HG03354 (cell line): ENCODE measurements around the gene FAM237A.

Experiments
- ATAC-seq: cut with Tn5 transposase; IDR thresholded peaks from one replicate; pipeline ENCODE4 v1.9.1; 2021; ENCODE audit warnings: mild to moderate bottlenecking; ENCODE audit not compliant: unreplicated experiment, poor library complexity, severe bottlenecking

FAM237A gene

DNA sequence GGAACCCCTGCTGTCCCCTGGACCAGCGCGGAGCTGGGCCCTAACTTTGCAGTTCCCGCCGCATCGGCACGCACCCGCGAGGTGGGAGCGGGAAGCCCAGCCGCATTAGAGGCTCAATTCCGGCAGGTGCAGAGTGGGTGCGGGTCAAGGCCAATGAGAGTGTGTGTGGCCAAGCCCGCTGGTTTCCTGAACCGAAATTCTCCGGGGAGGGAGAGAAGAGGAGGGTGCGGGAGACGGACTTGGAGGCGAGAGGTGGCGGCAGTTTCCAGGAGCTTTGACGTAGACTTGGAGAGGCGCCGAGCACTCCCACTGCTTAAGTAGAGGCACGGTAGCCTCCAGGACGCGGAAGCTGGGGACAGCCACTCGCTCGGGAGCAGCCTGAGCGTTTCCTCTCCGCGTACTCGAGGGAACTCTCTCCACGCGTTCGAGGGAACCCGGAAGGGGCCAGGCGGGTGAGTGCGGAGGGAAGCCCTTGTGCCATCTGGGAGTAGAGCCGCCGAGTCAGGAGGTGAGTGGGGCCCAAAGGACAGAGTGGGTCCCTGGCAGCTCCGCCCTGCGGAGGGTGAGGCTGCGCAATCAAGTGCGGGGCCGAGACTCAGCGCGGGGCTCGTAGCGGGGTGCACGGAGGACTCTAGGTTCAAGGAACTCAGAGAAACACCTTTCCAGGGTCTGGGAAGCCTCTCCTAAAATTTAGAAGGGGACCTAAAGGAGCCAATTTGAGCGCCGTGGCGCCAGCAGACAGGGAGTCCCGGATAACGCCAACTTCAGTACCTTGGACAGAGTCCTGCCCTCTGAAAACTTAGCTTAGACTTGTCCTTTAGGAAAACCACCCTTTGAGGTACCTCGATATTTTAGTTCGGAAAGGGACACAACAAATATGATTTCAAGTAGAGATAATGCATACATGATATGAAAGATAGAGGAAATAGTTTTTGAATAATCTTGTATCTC, at the start of gene FAM237A:
Gene FAM237A, plus strand, starts transcription at position 413 of the 951 bp plus-strand sequence. CDS start 1,750 bp downstream, outside the sequence.
- no peak for ATAC-seq

DNA sequence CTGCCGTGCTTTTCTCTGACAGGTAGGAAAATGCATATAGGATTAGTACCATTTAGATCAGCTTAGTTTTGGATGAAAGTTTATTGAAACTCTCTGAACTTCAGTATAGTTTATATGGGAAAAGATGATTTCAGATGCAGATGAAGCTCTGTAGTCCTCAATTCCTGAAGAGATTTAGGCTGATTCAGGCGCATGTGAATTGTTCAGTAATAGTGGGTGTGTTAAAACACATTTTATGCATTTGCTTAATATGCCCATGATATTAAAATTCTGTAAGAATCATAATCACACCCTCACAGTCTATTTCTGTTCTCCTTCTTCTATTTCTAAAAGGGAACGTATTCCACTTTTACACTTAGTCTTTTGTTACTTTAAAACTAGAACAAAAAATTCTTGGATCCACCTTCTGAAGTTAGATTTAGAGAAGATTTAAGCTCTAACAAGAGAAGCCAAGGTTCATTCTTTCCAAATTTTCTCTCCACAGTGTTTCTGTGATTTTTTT, 44.5 kb upstream of the FAM237A start:
- no peak for ATAC-seq

DNA sequence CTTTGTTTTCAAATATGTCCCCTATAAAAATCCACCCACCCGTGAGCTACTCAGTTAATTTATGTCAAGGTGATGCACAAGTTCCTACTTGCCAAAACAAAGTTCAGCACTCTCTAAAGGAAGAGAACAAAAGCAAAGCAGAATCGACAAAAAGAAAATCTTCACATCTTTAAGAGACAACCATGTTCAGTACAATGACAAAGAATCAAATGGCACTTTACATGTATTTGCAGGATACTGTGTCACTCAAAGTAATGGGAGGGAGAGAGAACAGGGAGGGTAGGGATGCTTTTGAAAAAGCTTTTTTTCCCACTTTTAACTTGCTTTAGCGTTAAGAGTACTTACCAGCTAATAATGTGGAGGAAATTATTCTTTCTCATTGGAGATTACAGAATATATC, 39.0 kb upstream of the FAM237A start:
- no peak for ATAC-seq

DNA sequence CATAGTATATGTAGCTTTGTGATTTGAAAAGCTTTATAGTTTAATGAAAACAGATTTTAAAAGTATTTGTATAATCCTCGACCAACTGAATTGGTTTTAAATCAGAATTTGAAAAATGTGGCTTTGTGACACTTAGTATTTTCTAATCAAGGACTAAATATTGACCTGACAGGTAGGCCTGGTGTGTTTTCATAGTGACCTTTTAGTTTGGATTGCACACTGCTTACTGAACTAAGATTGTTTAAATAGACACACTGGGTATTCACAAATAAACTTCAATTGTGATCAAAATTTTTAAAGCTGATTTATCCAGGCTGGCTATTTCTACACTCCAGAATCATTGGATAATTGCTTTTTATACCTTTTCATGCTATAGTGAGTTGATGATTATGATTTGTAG, 31.8 kb upstream of the FAM237A start:
- no peak for ATAC-seq

DNA sequence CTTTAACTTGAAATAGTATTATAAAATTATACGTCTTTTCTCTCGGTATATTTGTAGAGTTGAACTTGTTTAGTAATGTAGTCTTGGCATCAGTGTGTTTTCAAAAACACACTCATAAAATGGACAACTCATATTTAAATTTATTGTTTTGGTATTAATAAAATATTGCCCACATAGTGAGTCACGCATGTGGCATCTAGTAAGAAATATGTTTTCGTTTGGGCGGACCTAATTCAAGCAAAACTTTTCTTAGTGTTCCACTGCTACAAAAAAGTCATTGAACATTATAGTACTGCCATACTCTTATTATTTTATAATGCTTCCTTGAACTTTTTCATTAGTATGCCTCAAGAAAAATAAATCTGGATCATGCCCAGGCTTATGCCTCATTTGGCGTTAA, 31.1 kb upstream of the FAM237A start:
- ATAC-seq = no peak

DNA sequence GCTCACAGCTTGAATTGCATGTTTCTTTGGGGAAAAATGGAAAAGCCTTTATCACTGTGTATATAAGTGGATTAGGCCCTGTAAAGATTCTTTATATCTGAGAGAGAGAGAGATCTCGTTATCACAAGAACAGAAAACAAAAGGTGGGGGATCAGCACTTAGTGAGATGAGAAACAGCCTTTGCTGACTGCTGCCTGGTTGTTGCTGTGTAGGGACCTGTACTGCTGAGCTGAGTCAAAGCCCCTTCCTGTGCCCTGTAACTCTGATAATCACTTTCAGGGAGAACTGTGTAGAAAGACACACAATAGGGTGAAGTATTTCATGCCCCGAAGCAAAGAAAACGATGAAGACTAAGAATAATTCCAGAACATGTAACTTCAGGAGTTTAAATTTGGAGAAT, 30.6 kb upstream of the FAM237A start:
- ATAC-seq = no peak

DNA sequence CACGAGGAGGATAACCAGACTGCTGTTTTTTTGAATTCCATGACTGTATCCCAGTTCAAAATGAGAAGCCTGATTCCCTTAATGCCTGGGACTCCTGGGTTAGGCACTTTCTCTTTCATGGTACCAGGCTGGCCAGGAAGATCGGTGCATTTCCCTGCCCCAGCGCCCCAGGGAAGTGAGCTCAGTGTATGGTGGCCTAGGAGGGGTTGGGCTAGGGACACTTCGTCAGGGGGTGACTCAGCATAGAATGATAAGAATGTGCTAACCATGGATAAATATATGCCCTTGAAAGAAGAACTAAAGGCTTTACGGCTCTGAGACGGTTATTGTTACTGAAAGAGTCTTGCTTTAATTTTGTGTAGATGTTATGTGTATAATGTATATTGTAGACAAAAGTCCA, 27.5 kb upstream of the FAM237A start:
- no peak for ATAC-seq

DNA sequence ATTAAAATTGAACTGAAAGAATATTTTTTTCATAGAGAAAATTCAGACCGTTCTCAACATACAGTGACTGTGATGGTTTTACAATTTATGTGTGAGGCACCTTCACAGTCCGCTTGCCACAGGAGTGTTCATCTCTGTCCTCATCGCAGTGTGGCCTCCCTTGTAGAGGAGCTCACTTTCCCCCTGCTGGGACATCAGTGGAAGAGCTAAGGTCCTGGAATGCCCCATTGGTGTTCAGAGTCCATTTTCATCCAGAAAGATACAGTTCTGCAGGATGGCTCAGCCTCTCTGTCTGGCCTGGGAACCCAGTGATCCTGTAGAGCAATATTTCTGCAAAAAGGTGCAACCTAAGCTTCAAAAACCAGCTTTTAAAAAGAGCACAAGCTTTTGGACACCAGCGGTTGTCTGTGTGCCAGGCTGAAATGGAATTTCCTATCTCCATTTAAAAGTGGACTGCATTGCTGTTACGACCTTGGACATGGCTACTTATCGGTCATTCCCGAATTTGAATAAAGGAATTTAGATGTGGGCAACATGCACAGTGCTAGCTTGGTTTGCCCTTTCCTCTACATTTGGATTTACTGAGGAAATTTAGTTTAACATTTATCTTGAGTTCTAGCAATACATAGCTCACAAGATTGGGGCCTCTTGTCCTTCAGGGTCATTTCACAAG, 26.7 kb upstream of the FAM237A start:
- no peak for ATAC-seq

DNA sequence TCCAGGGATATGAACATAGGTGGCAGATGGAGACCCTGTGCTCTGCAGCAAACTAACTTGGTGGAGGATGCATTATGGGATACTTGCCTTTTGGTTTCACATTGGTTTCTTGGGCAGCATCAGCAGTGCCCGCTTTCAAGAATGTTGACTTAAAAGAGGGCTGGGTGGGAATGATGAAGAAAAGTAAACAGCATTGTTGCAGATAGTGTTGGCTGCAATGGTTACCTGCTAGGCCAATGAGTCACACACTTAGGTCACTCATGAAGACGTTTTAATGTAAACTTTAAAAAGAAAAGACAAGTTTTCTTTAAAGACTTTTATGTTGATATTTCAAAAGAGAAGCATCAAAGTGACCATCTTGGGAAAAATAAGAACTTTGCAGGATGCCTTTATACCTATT, 26.1 kb upstream of the FAM237A start:
- no peak for ATAC-seq

DNA sequence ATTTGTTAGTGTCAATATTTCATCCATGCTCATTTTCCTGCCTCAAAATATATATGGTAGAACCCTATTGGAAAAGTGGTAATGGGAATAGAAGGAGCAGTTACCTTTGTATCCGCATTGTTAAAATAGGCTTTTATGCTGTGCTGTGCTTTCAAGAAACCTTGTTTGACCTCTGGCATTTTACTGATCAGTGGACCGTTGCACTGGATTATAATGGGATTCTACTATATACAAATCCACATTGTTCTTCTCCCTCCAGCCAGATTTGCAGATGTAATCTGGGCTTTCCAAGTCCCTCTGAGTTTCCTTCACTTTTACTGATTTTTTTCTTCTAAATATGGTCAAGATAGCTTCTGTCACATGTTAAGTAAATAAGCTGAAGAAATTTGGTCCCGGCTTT, 23.3 kb upstream of the FAM237A start:
- no peak for ATAC-seq

DNA sequence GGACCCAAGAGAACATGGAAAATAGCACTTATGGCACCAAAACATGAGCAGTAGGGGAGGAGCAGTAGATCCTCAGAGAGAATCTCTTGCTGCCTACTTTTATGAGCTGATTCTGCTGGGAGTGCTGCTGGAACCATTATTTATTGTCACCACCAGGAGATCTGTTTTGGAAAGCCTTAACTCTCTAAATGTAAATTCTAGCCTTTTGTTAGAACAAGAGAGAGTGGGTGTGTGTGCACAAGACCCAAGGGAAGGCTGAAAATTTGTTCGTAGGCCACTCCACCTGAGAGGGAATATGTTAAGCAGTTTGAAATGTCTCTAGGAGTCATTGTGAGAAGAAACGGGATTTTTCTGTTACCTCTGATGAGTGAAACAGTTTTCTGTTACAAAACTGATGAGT, 16.2 kb upstream of the FAM237A start:
- no peak for ATAC-seq

DNA sequence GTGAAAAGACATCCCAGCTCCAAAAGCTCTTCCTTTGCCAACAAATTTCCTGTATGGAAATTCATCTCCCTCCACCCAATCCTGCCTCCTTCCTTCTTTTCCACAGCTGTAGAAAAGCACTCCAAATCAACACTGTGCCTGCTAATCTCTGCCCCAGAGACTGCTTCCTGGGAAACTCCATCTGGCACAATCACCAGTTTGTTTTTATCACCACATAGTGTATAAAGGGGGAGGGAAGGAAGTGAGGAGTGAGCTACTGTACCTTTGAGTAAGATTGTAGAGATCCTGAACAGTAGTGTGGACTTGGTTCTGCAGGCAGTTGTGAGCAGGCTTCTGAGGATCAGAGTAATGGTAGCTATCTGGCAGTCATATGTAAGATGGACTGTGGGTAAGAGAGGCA, 14.7 kb upstream of the FAM237A start:
- no peak for ATAC-seq

DNA sequence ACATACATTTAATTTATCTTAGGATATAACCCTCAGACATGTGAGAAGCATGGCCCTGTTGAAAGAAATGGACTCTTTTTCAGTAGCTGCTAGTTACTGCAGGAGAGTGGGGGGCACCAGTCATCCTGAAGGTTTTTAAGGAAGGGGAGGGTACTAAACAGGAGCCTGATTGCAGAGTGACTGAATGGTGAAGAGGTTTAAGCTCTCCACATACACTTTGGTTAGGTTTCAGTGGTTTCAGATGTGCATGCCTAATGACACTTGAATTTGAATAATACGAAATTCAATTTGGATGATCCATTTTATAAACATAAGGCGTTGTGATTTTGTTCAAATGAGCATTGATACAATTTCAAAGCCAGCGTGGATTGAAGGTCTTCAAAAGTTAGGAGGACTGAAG, 10.9 kb upstream of the FAM237A start:
- no peak for ATAC-seq

DNA sequence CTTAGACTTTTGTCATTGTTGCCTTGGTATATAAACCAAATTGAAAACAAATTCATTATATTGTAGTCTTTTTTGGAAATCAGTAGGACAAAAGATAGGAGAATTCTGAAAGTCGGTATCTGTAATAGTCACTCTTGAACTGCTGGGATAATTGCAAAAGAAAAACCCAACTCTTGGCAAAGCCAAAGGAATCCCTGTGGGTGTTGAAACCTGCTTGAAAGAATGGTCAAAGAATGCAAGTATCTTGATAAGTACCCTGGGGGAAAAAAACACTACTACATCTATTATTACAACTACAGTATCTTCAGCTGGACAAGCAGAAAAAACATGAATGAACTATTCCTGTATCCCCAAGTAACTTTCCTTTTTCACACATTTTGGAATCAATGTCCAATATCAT, 7.3 kb upstream of the FAM237A start:
- ATAC-seq = no peak

DNA sequence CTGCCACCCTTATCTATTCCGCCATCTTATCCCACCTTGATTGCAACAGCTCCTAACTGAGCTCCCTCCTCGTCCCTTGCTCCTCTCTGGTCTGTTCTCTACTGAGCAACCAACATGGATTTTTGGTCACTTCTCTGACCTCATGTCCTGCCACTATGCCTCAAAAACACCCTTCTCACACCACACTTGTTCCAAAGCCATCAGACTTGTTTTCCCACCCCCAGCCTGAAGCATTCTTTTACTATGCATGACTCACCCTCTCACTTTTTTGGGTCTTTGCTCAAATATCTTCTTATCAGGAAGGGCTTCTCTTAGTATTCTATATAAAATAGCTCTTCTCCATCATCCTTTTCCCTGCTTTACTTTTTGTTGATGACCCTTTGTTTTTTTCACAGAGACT, 2.7 kb upstream of the FAM237A start:
- ATAC-seq = no peak

DNA sequence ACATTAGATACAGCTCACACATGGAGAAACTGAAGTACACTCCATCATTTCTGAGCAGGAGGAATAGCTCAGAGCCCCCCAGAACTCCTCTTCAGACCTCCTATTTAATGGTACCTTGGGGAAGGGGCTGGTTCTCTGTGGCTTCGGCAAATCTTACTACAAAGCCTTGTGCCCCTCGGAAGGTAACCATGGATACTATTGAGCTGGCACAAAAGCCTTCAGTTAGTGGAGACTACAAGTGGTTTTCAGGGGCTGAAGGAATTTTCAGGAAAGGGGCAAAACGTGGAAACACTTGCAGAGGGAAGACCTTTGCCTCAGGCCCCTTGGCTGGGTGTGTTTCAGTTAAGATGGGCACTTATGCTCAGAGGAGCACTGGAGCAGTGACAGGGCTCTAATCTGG, 1.1 kb upstream of the FAM237A start:
- ATAC-seq = no peak

DNA sequence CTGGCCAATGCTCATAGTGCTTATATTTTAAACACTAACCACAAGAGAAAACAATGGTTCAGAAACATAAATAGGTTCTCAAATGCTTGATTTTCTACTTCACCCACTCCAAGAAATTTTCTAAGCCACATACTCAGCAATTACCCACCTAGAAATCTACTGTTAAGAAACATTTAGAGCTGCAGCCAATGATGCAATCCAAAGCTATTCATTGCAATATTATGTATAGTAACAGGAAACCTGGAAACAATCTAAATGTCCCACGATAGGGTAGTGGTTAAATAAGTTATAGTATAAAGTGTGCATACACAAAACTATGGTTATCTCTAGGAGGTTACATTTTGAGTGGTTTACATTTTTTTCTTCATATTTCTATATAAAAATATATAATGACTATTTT, 5.7 kb downstream of the FAM237A start:
- ATAC-seq = no peak

DNA sequence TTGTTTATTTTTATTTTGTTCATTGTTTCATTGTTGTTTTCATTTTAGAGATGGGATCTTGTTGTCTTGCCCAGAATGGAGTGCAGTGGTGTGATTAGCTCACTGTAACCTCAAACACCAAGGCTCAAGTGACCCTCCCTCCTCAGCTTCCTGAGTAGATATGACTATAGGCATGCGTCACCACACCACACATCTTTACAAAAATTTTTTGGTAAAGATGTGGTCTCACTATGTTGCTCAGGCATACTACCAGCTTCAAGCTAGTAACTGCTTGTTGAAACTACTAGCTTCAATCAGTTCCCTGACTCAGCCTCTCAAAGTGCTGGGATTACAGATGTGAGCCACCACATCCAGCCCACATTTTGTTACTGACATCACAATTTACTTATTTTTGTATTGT, 14.8 kb downstream of the FAM237A start:
- ATAC-seq = no peak

DNA sequence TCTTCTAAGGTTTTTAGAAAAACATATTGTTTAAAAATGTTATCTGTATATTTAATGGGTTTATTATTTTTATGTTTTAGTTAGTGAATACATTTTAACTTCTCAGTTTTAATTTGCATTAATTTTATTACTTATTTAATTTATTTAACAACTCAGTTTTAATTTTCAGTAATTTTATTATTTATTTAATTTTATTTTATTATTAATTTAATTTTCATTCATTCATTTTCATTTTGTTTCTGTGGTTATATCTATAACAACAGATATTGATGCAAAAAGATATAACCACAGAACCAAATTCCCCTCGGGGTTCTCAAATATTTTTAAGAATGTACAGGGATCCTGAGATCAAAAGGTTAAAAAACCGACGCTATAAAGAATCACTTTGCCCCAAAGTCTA, 23.0 kb downstream of the FAM237A start:
- no peak for ATAC-seq

DNA sequence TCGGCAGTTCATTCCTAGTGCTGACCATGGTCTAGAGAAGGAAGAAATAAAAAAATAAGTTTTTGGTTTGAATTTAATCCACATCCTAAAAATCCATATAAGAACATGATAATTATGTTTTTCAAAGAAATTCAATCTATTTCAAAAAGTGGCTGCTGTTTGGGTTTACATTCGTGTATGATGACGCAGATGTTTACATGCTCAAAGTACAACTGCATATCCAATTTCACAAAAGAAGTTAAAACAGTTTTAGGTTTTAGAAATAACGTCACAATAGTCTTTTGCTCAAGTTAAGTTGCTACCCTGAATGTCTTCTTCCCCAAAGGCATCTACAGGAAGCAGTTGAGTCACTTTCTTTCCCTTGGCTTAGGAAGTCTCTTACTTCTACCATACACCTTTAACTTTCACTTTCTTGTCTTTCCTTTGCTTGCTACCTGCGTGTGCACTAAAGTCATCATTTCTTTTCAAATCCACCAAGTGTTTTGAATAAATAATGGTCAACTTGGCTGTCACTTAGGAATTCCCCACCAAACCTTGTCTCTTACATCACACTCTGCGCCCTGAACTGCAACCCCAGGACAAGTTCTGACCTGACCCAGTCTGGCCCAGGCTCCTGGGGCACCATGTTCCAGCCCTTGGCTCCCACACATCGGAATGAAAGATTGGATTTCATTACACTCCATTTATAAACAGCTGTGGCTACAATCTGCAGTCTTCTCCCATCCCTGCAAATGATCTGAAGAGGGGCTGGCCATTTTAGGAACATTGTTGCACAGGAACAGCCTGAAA, 28.4 kb downstream of the FAM237A start:
- ATAC-seq = no peak
